Parathyroid adenoma (tissue), 2 donors: ENCODE data around the gene SYNM.
A peak's percentile ranks its signal among the peaks of the same experiment; 100 is the strongest.

Experiments used
- H2AFZ ChIP-seq: fragments of 300-600 bp; sonication (generic); one replicate; pipeline ENCODE4 v1.7.0; 2017; ENCODE audit warnings: antibody characterized with exemption, mild to moderate bottlenecking
- H3K27ac ChIP-seq: fragments of 300-600 bp; sonication (generic); one replicate; pipeline ENCODE4 v1.7.0; 2017
- H3K27me3 ChIP-seq: fragments of 300-600 bp; sonication (generic); one replicate; pipeline ENCODE4 v1.7.0; 2017; ENCODE audit warnings: low read length; ENCODE audit not compliant: control insufficient read depth, insufficient read depth
- H3K36me3 ChIP-seq: fragments of 300-600 bp; sonication (generic); one replicate; pipeline ENCODE4 v1.7.0; 2017; ENCODE audit warnings: low read length; ENCODE audit not compliant: control insufficient read depth, insufficient read depth
- H3K4me1 ChIP-seq: fragments of 300-600 bp; sonication (generic); one replicate; pipeline ENCODE4 v1.7.0; 2017; ENCODE audit warnings: control low read depth
- H3K4me2 ChIP-seq: fragments of 300-600 bp; sonication (generic); one replicate; pipeline ENCODE4 v1.7.0; 2017; ENCODE audit warnings: low read length
- H3K4me3 ChIP-seq: fragments of 300-600 bp; sonication (generic); one replicate; pipeline ENCODE4 v1.7.0; 2017; ENCODE audit warnings: low read depth, low read length
- H3K79me2 ChIP-seq: fragments of 300-600 bp; sonication (generic); one replicate; pipeline ENCODE4 v1.7.0; 2017; ENCODE audit warnings: control low read depth
- H3K9ac ChIP-seq: fragments of 300-600 bp; sonication (generic); one replicate; pipeline ENCODE4 v1.7.0; 2017; ENCODE audit warnings: mild to moderate bottlenecking
- H3K9me3 ChIP-seq: fragments of 300-600 bp; sonication (generic); one replicate; pipeline ENCODE4 v1.7.0; 2017; ENCODE audit warnings: low read length; ENCODE audit not compliant: control insufficient read depth
- TF ChIP-seq, protein P1 (sequence below): fragments of 300-600 bp; sonication (generic); IDR thresholded peaks from one replicate; pipeline ENCODE4 v1.7.0; 2017; ENCODE audit warnings: antibody characterized with exemption, mild to moderate bottlenecking
- donor health status: primary hyperparathyroidism.

SYNM gene

GRCh38 chr15:99099661-99100060 lies 5.2 kb upstream of the SYNM start:
- no peaks in the 10 kb centered on the region for H3K9me3 ChIP-seq
- H3K4me1 ChIP-seq: no peaks in the 10 kb centered on the region
- H3K79me2 ChIP-seq: no peaks in the 10 kb centered on the region
- no peaks in the 10 kb centered on the region for H3K36me3 ChIP-seq
- H3K4me3 ChIP-seq: no peak overlapping the region
- H3K9ac ChIP-seq: no peak overlapping the region
- TF ChIP-seq, protein P1, sequence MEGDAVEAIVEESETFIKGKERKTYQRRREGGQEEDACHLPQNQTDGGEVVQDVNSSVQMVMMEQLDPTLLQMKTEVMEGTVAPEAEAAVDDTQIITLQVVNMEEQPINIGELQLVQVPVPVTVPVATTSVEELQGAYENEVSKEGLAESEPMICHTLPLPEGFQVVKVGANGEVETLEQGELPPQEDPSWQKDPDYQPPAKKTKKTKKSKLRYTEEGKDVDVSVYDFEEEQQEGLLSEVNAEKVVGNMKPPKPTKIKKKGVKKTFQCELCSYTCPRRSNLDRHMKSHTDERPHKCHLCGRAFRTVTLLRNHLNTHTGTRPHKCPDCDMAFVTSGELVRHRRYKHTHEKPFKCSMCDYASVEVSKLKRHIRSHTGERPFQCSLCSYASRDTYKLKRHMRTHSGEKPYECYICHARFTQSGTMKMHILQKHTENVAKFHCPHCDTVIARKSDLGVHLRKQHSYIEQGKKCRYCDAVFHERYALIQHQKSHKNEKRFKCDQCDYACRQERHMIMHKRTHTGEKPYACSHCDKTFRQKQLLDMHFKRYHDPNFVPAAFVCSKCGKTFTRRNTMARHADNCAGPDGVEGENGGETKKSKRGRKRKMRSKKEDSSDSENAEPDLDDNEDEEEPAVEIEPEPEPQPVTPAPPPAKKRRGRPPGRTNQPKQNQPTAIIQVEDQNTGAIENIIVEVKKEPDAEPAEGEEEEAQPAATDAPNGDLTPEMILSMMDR: no peak
- H2AFZ ChIP-seq: no peak overlapping the region
- H3K27ac ChIP-seq: no peak overlapping the region
- H3K27me3 ChIP-seq: no peaks in the 10 kb centered on the region
- no peak overlapping the region for H3K4me2 ChIP-seq

DNA sequence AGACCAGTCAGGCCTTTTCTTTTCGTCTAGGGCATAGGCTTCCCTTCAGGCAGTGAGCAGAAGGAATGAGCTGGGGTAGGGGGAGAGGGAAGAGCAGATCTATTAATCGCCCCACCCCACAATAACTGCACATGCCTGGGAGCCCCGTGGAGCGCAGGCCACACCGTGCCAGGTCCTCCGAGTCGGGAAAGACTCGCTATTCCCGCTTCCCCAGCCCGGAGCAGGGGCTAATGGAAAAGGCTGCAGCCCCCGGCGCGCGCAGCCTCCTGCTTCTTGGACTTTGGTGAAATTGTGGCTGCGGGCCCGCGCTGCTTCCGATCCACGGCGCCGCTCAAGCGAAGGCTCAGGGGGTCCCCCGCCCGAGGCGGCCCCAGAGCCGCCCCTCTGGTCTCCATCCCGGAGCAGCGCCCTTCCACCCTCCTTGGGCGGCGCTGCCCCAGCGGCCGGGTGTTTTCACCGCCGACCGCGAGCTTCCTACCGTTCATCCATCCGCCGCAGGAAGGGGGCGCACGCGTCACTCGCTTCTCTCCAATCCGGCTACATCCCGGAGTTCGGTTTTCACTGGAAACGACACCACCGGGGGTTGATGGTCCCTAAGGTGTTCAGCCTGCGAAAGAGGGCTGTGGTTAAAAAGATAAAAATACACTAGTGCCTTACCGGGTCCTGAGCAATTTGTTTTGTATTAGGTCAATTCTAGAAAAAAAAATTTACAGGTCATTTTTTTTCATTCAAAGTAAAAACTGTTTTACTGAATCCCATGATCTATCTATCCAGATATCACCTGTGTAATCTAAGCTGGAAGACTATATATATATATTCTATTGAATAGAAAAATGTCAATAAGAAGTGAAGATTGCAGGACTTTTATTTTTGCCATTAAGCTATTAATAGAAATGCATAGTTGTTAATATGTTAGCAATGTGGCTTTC lies 4.4 kb upstream of the SYNM start:
- Histone ChIP-seq H3K9me3 (no peaks in the 10 kb centered on the region), H3K27me3 (no peaks in the 10 kb centered on the region), H2AFZ (peak overlapping the region; percentile 67), H3K4me2 (peak overlapping the region; percentile 38), H3K4me3 (no peak overlapping the region), H3K9ac (no peak overlapping the region), H3K36me3 (no peaks in the 10 kb centered on the region), H3K27ac (no peak overlapping the region), H3K79me2 (no peaks in the 10 kb centered on the region), H3K4me1 (no peaks in the 10 kb centered on the region)
- TF ChIP-seq, protein P1: peak; percentile 71

GRCh38 chr15:99101501-99101900 lies 3.4 kb upstream of the SYNM start:
- peaks cover 2% of the 10 kb centered on the region for H3K4me1 ChIP-seq
- no peak overlapping the region for H3K27ac ChIP-seq
- TF ChIP-seq, protein P1: no peak
- no peak overlapping the region for H3K4me3 ChIP-seq
- no peaks in the 10 kb centered on the region for H3K36me3 ChIP-seq
- no peaks in the 10 kb centered on the region for H3K79me2 ChIP-seq
- H2AFZ ChIP-seq: no peak overlapping the region
- no peak overlapping the region for H3K4me2 ChIP-seq
- H3K9me3 ChIP-seq: no peaks in the 10 kb centered on the region
- H3K9ac ChIP-seq: no peak overlapping the region
- H3K27me3 ChIP-seq: no peaks in the 10 kb centered on the region

GRCh38 chr15:99102332-99103235 lies 2.3 kb upstream of the SYNM start:
- TF ChIP-seq, protein P1: no peak
- Histone ChIP-seq H3K4me1 (peaks cover 2% of the 10 kb centered on the region), H3K9me3 (no peaks in the 10 kb centered on the region), H3K36me3 (no peaks in the 10 kb centered on the region), H3K4me2 (no peak overlapping the region), H3K79me2 (no peaks in the 10 kb centered on the region), H2AFZ (no peak overlapping the region), H3K27me3 (no peaks in the 10 kb centered on the region), H3K27ac (no peak overlapping the region), H3K9ac (no peak overlapping the region), H3K4me3 (no peak overlapping the region)
